ENCODE results near the gene AP4M1.
A peak's percentile ranks its signal among the peaks of the same experiment; 100 is the strongest.
"Not testable (repeated sequence)": the region's sequence is repeated elsewhere in the genome, so short reads cannot be mapped to it uniquely, and the experiment has no call there.

Gene AP4M1

DNA sequence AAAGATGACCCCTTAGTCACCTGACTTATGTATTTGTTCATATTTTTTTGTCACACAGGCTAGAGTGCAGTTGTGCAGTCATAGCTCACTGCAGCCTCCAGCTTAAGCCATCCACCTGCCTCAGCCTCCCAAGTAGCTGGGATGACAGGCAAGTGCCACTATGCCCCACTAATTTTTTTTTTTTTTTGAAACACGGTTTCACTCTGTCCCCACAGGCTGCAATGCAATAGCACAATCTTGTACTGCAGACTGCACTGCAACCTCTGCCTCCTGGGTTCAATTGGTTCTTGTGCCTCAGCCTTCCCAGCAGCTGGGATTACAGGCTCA, 27.2 kb downstream of the AP4M1 start:
- ATAC-seq = no peak
- TF ChIP-seq ISL1 (CRISPR knock-in tag; IDR thresholded peaks at IDR 0.05) = no peak
- TF ChIP-seq, protein P1, sequence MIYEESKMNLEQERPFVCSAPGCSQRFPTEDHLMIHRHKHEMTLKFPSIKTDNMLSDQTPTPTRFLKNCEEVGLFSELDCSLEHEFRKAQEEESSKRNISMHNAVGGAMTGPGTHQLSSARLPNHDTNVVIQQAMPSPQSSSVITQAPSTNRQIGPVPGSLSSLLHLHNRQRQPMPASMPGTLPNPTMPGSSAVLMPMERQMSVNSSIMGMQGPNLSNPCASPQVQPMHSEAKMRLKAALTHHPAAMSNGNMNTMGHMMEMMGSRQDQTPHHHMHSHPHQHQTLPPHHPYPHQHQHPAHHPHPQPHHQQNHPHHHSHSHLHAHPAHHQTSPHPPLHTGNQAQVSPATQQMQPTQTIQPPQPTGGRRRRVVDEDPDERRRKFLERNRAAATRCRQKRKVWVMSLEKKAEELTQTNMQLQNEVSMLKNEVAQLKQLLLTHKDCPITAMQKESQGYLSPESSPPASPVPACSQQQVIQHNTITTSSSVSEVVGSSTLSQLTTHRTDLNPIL (CRISPR knock-in tag; IDR thresholded peaks at IDR 0.05; ENCODE audit: low read depth) = no peak
- TF ChIP-seq ZNF70 (CRISPR knock-in tag; IDR thresholded peaks at IDR 0.05) = no peak
- no peak for TF ChIP-seq GLIS3 (CRISPR knock-in tag; IDR thresholded peaks at IDR 0.05)
- TF ChIP-seq ZNF8 (CRISPR knock-in tag; IDR thresholded peaks at IDR 0.05) = no peak
- no peak for TF ChIP-seq BACH2 (CRISPR knock-in tag; IDR thresholded peaks at IDR 0.05; ENCODE audit: borderline replicate concordance)
- TF ChIP-seq, protein P2, sequence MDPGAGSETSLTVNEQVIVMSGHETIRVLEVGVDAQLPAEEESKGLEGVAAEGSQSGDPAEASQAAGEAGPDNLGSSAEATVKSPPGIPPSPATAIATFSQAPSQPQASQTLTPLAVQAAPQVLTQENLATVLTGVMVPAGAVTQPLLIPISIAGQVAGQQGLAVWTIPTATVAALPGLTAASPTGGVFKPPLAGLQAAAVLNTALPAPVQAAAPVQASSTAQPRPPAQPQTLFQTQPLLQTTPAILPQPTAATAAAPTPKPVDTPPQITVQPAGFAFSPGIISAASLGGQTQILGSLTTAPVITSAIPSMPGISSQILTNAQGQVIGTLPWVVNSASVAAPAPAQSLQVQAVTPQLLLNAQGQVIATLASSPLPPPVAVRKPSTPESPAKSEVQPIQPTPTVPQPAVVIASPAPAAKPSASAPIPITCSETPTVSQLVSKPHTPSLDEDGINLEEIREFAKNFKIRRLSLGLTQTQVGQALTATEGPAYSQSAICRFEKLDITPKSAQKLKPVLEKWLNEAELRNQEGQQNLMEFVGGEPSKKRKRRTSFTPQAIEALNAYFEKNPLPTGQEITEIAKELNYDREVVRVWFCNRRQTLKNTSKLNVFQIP (CRISPR knock-in tag; IDR thresholded peaks at IDR 0.05; ENCODE audit: borderline replicate concordance, low read depth) = no peak
- TF ChIP-seq OSR1 (CRISPR knock-in tag; IDR thresholded peaks at IDR 0.05) = no peak
- TF ChIP-seq SNAI2 (CRISPR knock-in tag; IDR thresholded peaks at IDR 0.05) = no peak
- no peak for TF ChIP-seq ZFP3 (CRISPR knock-in tag; IDR thresholded peaks at IDR 0.05)

DNA sequence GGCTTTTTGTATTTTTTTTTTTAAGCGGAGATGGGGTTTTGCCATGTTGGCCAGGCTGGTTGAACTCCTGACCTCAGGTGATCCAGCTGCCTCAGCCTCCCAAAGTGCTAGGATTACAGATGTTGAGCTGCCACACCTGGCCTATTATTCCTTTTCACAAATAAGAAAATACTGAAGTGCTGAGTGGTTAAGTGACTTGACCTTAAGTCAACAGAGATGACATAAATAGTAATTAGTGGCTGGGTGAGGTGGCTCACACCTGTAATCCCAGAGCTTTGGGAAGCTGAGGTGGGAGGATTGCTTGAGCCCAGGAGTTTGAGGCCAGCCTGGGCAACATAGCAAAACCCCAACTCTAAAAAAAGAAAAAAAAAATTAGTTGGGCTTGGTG, 28.8 kb downstream of the AP4M1 start:
- ATAC-seq = not testable (repeated sequence)

DNA sequence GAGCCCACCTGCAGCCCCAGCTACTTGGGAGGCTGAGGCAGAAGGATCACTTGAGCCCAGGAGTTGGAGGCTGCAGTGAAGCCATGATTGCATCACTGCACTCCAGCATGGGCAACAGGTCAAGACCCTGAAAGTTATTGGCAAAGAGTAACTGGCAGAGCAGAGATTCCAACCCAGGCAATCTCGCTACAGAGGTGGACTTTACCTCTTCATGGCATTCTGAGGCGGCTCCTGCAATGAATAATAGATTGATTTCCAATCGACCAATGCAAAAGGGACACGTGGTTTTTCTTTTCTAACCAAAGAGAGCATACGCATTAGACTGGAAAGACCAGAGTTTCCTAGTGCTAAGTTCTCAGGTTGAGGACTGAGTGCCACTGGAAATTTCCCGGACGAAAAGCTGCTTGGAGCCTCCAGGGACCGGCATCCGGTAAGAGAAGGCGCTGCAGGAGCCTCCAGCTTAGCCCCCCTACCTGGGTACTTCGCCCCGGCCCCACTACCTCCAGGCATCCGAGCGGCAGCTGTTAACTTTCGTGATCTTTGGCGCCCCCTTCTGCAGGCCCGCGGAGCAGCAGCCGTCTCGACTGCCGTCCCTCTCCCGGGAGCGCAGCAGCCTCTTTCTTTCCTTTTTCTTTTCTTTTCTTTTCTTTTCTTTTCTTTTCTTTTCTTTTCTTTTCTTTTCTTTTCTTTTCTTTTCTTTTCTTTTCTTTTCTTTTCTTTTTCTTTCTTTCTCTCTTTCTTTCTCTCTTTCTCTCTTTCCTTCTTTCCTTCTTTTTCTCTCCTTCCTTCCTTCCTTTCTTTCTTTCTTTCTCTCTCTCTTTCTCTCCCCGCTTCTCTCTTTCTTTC, 29.4 kb downstream of the AP4M1 start:
- ATAC-seq = peak; percentile 31
- TF ChIP-seq, protein P2 (CRISPR knock-in tag; IDR thresholded peaks at IDR 0.05; ENCODE audit: borderline replicate concordance, low read depth) = no peak
- no peak for TF ChIP-seq PPARA (CRISPR knock-in tag; IDR thresholded peaks at IDR 0.05; ENCODE audit: borderline replicate concordance)
- TF ChIP-seq, protein P1 (CRISPR knock-in tag; IDR thresholded peaks at IDR 0.05; ENCODE audit: low read depth) = no peak
- TF ChIP-seq TSHZ2 (CRISPR knock-in tag; IDR thresholded peaks at IDR 0.05) = no peak
- no peak for TF ChIP-seq RARB (CRISPR knock-in tag; IDR thresholded peaks at IDR 0.05)
- TF ChIP-seq ISL1 (CRISPR knock-in tag; IDR thresholded peaks at IDR 0.05) = no peak
- TF ChIP-seq ZNF565 (CRISPR knock-in tag; conservative IDR thresholded peaks at IDR 0.05; ENCODE audit: low read depth) = no peak
- no peak for TF ChIP-seq ZFP30 (CRISPR knock-in tag; IDR thresholded peaks at IDR 0.05)
- TF ChIP-seq SNAI2 (CRISPR knock-in tag; IDR thresholded peaks at IDR 0.05) = no peak
- no peak for TF ChIP-seq CSRNP3 (CRISPR knock-in tag; IDR thresholded peaks at IDR 0.05)
- TF ChIP-seq GLIS3 (CRISPR knock-in tag; IDR thresholded peaks at IDR 0.05) = no peak
- TF ChIP-seq CSDC2 (CRISPR knock-in tag; IDR thresholded peaks at IDR 0.05) = no peak
